PFSK-1 (cell line): ENCODE data around the gene COX7C.

Source experiments
- FOXP2 ChIP-seq: optimal IDR thresholded peaks from 2 replicates; pipeline ENCODE3; 2011; ENCODE audit warnings: borderline replicate concordance, control low read depth, inconsistent platforms; ENCODE audit not compliant: insufficient read depth; ENCODE audit errors: extremely low read length, extremely low read depth
- POLR2AphosphoS5 ChIP-seq: IDR thresholded peaks from 2 replicates; pipeline ENCODE4 v1.6.1; 2012; ENCODE audit warnings: low read depth, mild to moderate bottlenecking, control low read depth, low read length, moderate library complexity
- SIN3A ChIP-seq: IDR thresholded peaks from 2 replicates; pipeline ENCODE4 v1.6.1; 2012; ENCODE audit warnings: mild to moderate bottlenecking, low read length, moderate library complexity, borderline replicate concordance; ENCODE audit not compliant: insufficient read depth
- TAF1 ChIP-seq: IDR thresholded peaks from 2 replicates; pipeline ENCODE4 v1.6.1; 2012; ENCODE audit warnings: low read length, control low read depth, borderline replicate concordance; ENCODE audit not compliant: insufficient read depth
- TF ChIP-seq, protein P1 (sequence below), 2 experiments: IDR thresholded peaks; 2 replicates each; pipeline versions ENCODE4 v1.6.1 to v1.8.0; 2011 to 2012; ENCODE audit warnings: low read depth in 2 of 2, low read length in 2 of 2, control low read depth in 1 of 2, inconsistent platforms in 1 of 2, mild to moderate bottlenecking in 1 of 2, moderate library complexity in 1 of 2; ENCODE audit not compliant: insufficient read depth in 1 of 2

Gene COX7C

DNA sequence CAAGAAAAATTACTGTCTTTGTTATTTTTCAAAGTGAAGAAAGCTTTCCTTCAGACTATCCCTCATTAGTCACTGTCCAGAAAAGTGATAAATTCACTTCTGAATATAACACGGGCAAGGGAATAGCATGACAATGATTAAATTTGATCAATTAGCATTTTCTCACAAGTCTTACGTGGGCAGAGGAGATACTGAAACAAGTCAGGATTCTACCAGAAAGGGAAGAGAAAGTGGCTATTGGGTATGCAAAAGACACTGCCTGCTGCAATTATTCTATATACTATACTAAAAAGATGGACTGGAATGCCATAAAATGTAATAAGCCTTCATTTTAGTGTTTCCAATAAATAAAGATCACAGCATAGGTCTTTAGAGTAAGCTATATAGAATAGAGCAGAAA lies 7.4 kb downstream of the COX7C start:
- no peak for TF ChIP-seq FOXP2
- no peak for TF ChIP-seq TAF1
- TF ChIP-seq POLR2AphosphoS5 = no peak
- TF ChIP-seq, protein P1, sequence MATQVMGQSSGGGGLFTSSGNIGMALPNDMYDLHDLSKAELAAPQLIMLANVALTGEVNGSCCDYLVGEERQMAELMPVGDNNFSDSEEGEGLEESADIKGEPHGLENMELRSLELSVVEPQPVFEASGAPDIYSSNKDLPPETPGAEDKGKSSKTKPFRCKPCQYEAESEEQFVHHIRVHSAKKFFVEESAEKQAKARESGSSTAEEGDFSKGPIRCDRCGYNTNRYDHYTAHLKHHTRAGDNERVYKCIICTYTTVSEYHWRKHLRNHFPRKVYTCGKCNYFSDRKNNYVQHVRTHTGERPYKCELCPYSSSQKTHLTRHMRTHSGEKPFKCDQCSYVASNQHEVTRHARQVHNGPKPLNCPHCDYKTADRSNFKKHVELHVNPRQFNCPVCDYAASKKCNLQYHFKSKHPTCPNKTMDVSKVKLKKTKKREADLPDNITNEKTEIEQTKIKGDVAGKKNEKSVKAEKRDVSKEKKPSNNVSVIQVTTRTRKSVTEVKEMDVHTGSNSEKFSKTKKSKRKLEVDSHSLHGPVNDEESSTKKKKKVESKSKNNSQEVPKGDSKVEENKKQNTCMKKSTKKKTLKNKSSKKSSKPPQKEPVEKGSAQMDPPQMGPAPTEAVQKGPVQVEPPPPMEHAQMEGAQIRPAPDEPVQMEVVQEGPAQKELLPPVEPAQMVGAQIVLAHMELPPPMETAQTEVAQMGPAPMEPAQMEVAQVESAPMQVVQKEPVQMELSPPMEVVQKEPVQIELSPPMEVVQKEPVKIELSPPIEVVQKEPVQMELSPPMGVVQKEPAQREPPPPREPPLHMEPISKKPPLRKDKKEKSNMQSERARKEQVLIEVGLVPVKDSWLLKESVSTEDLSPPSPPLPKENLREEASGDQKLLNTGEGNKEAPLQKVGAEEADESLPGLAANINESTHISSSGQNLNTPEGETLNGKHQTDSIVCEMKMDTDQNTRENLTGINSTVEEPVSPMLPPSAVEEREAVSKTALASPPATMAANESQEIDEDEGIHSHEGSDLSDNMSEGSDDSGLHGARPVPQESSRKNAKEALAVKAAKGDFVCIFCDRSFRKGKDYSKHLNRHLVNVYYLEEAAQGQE (IDR thresholded peaks at IDR 0.05; ENCODE audit: insufficient read depth in 1 of 2, low read depth in 2 of 2, low read length in 2 of 2) = no peak
- no peak for TF ChIP-seq SIN3A

DNA sequence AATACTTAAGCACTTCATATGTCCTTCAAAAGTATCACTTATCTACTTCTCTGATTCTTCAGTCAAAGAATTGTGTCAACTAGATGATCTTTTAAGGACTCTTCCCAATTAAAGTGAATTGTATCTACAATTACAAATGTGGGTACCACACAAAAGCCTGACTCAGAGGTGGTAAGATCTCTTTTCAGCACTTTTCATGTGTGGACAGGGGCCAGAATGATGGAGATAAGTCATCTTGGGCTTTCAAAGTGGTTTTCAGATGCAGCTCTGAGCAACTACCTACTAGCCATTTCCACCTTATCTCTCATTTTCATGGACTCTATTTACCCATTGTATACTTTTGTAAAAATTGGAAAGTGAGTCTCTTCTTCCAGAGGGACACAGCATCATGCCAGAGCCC lies 8.4 kb downstream of the COX7C start:
- TF ChIP-seq, protein P1 (IDR thresholded peaks at IDR 0.05; ENCODE audit: insufficient read depth in 1 of 2, low read depth in 2 of 2, low read length in 2 of 2) = peak; percentile 47 to 82; a peak in 3 of 4 replicates
- no peak for TF ChIP-seq TAF1
- no peak for TF ChIP-seq POLR2AphosphoS5
- TF ChIP-seq SIN3A = no peak

DNA sequence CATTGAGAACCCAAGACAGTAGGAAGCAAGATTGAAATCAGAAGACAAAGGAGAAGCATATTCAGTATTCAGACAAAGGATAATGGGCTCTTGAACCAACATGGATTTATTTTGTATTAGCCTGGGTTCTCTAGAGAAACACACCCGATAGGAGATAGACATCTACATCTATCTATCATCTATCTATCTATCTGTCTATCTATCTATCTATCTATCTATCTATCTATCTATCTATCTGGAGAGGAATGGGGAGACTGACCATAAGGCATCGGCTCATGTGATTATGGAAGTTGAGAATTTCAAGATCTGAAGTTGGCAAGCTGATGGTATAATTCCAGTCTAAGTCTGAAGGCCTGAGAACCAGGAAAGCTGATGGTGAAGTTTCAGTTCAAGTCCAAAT lies 13.4 kb downstream of the COX7C start:
- TF ChIP-seq, protein P1 (IDR thresholded peaks at IDR 0.05; ENCODE audit: insufficient read depth in 1 of 2, low read depth in 2 of 2, low read length in 2 of 2) = no peak
- TF ChIP-seq SIN3A (no peak), POLR2AphosphoS5 (no peak), TAF1 (no peak), FOXP2 (no peak)

DNA sequence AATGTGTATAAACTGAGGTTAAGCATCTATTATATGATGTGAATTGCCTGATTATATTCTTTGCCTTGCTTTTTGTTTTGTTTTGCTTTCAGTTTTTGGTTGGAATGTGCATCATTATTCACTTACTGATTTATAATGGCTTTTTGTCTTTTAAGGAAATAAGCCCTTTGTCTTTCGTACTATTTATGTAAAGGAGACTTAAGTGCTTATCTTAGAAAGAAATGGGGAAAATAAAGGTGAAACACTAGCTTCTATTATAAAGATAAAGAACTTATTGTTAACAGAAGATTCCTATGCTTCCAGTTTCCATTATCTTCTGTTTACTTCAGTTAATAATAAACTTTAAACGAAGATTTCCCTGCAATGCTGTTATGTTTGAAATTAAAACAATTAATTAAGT lies 23.3 kb downstream of the COX7C start:
- TF ChIP-seq, protein P1 (IDR thresholded peaks at IDR 0.05; ENCODE audit: insufficient read depth in 1 of 2, low read depth in 2 of 2, low read length in 2 of 2) = no peak
- TF ChIP-seq FOXP2 (no peak), POLR2AphosphoS5 (no peak), SIN3A (no peak), TAF1 (no peak)

DNA sequence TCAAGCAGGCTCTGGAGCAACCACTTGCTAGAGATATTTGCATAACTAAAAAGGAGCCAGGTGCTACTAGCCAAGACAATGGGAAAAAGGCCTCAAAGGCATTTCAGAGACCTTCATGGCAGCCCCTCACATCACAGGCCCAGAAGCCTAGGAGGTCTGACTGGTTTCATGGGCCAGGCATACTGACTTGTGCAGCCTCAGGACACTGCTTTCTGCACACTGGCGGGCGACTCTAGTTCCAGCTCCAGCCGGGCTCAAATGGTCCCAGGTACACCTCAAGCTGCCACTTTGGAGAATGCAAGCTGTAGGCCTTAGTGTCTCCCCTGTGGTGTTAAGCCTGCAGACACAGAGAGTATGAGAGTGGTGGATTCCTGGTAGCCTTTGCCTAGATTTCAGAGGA lies 27.1 kb downstream of the COX7C start:
- no peak for TF ChIP-seq TAF1
- TF ChIP-seq FOXP2 = no peak
- no peak for TF ChIP-seq POLR2AphosphoS5
